GM15510 (cell line): ENCODE measurements around the gene SYNE3.

ENCODE experiments used
- POLR2A ChIP-seq: IDR thresholded peaks from 3 replicates; pipeline ENCODE4 v1.6.1; 2011; ENCODE audit warnings: borderline replicate concordance; ENCODE audit not compliant: insufficient read length; ENCODE audit errors: extremely low read depth

Gene SYNE3

GRCh38 chr14:95486875-95487668 is 29.4 kb downstream of the SYNE3 start:
- no peak for TF ChIP-seq POLR2A

- no peak for TF ChIP-seq POLR2A
These were observed 31.1 kb downstream of the SYNE3 start for GRCh38 chr14:95485222-95485819.

GRCh38 chr14:95484296-95484695 is 32.2 kb downstream of the SYNE3 start:
- no peak for TF ChIP-seq POLR2A

DNA sequence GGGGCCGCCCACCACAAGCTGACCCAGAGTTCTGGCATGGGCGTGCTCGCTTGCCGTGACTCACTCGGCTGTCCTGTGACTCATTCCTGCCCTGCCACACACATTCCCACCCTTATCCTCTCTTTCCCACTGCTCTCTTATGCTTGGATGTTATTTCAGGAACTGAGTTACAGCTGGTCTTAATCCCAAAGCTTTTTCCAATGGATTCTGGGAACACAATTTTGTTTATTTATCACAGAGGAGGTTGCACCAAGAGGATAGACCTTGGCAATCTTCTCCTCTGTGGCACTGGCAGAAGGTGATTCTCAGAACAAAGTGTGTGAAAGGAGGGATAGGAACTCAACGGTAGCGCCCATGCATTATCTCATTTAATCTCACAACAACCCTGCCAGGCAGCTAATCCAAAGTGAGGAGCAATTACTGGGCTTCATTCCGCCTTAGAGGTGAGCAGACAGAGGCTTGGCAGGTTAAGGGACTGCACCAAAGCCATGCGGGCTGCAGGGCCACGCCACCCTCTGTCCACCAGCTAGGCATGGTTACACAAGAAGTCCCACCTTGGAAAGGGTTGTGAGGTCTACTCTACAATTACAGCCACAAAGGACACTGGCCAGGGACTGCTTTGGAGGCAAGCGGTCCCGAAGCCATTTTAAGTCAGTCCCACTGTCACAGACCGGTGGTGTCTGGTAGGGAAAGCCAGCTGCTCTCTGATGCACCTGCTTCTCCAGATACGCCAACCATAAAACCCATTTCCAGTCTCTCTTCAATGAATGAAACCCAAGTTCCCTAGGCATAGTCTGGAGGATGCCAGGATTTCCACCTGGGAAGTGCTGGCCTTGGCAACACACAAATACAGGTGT is 32.9 kb downstream of the SYNE3 start:
- no peak for TF ChIP-seq POLR2A

DNA sequence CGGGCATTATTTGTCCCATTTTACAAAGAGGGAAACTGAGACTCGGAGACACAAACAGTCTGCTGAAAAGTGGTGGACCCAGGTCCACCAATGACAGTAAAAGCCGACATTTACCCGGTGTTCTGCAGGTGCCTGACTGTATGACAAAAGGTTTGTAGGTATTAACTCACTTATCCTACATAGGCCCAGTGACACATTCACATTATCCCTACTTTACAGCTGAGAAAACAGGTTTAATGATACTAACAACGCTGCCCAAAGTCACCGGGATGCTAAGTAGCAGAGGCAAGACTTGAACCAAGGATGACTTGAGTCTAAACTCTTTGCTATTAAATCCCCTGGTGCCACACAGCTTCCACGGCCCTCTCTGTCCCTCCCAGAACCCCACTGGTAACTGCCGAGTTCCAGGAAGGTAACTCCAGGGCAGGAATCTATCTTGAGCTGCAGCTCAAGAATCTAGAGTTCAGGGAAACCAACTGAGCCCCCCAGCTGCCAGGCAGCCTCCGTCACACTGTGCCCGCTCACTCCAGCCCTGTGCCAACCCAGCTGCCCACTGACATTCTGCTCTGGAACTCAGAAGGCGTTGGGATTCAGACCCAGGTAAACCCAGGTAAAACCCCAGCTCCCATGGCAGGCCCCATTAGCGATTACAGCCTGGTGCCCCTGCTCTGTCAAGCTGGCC is 33.7 kb downstream of the SYNE3 start:
- TF ChIP-seq POLR2A = no peak

DNA sequence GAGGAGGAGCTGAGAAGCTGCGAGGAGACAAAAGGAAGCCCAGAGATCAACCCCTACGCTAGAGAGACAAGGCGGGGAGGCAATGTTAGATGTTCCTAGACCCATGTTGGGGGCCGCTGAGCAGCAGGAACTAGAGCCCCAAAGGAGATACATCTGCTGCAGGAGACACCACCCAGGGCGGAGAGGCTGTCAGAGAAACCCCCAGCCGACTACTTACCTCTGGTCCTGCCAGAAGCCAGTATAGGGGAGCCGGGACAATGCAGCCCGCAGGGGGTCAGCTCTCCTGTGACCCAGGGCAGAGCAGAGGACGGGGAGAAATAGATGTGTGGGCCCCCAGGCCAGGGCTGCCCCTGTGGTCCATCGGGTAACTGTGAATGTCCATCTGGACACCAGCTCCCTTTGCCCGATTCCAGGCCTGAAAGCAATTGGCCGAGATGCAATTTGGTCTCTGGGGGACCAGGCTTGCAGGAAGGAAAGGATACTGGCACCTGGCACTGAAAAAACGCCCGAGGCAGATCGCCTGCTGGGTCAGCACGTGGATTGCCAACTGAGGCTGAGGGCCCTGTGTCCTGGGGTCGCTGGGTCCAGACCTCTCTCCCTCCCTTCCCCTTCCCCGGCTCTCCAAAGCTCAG is 34.9 kb downstream of the SYNE3 start:
- TF ChIP-seq POLR2A = no peak

DNA sequence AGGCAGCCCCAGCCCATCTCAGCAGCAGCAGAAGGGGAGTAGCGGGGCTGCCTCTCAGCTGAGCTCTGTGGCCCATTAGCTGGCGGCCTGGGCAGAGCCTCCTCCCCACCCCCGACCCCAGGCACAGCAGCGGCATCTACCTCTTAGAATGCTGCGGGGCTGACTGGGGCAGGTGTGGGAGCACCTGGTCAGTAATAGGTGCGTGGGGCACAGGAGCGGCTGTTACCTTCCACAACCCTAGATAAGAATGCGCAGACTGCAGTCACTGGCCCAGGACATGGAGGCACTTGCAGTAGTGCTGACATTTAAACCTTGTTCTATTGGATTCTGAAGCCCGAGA is 35.6 kb downstream of the SYNE3 start:
- no peak for TF ChIP-seq POLR2A

GRCh38 chr14:95480109-95480886 is 36.2 kb downstream of the SYNE3 start:
- no peak for TF ChIP-seq POLR2A

DNA sequence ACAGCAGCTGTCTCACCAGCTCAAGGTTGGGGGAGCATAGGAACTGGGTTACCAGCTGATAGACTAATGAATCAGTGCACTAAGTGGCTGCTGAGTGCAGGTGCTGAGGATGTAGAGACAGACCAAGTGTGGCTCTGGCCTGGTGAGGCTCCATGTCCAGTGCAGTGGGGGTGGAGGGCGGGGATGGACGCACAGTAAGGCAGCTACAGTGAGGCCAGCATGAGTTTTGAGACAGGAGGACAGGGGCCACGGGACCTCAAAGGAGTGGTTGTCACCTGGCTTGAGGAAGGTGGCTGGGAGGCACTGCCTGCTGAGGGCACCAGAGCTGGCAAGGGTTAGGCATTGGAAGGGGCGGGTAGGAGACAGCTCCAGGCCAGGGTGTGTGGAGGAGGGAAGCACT is 37.0 kb downstream of the SYNE3 start:
- no peak for TF ChIP-seq POLR2A

- TF ChIP-seq POLR2A = no peak
These were observed 37.6 kb downstream of the SYNE3 start for GRCh38 chr14:95478818-95479217.

- TF ChIP-seq POLR2A = no peak
These were observed 38.1 kb downstream of the SYNE3 start for GRCh38 chr14:95478309-95478708.

DNA sequence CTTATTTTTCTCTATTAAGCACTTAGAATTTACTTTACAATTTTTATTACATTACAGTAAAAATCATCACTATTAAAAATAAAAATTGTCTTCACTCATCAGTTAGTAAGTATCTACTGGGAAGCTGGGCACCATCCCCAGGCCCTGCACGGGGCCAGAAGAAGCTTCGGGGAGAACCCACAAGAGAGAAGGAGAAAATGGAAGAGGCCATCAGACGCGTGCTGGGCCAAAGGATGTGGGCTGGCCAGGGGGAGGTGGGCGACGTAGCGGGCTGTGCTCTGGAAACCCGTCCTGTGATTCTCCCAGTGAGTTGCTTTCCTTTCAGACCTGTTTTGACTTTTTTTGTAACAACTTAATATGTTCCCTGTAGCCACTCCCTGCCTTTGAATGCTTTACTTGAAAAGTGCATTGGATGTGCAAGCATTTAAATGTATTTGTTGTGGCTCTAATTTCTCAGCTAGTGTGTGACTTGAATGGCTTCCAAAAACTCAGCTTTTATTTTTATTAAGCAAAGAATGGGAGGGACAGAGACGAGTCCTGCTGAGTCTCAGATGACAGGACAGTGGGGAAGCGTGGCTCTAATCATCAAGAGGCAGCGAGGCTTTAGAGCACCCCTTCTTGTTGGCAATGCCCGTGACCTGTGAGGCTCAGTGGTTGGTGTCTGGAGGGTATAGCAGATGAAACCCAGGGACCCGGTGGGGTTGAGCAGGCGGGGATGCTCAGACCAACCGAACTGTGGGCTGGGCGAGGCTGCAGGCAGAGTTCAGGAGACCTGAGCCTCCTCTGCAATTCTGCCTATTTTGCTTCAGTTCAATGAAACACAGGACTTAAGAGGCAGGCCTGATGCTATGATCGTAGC is 38.8 kb downstream of the SYNE3 start:
- TF ChIP-seq POLR2A = no peak

- no peak for TF ChIP-seq POLR2A
These were observed 39.7 kb downstream of the SYNE3 start for GRCh38 chr14:95476747-95477146.
